GM19351 (cell line): Measurements from ENCODE around the gene PERCC1.
"Not testable (repeated sequence)": the region's sequence is repeated elsewhere in the genome, so short reads cannot be mapped to it uniquely, and the experiment has no call there.

ENCODE experiments used
- ATAC-seq: cut with Tn5 transposase; IDR thresholded peaks from one replicate; pipeline ENCODE4 v1.9.1; 2021; ENCODE audit warnings: mild to moderate bottlenecking, moderate library complexity; ENCODE audit not compliant: unreplicated experiment

Gene PERCC1

GRCh38 chr16:1466054-1466453 is 35.2 kb downstream of the PERCC1 start:
- no peak for ATAC-seq

- ATAC-seq, result no peak
Observed at GRCh38 chr16:1466968-1467521, 36.2 kb downstream of the PERCC1 start.

- no peak for ATAC-seq
Observed at GRCh38 chr16:1468426-1468810, 37.5 kb downstream of the PERCC1 start.

- ATAC-seq, result not testable (repeated sequence)
Observed at GRCh38 chr16:1469141-1469540, 38.3 kb downstream of the PERCC1 start.

- peak; percentile 59 for ATAC-seq
Observed at GRCh38 chr16:1469693-1470201, 38.9 kb downstream of the PERCC1 start.

- peak; percentile 33 for ATAC-seq
Observed at GRCh38 chr16:1470481-1471251, 39.8 kb downstream of the PERCC1 start.

GRCh38 chr16:1471569-1472194 is 40.8 kb downstream of the PERCC1 start:
- ATAC-seq, result no peak

GRCh38 chr16:1472974-1473373 is 42.1 kb downstream of the PERCC1 start:
- no peak for ATAC-seq

- ATAC-seq, result no peak
Observed at GRCh38 chr16:1474082-1474795, 43.4 kb downstream of the PERCC1 start.

GRCh38 chr16:1474796-1475551 is 44.1 kb downstream of the PERCC1 start, which contains the start of gene CLCN7:
CLCN7 (minus strand) TSS chr16:1475028; CDS start chr16:1474974, 54 bp downstream.
- peak; percentile 67 for ATAC-seq

GRCh38 chr16:1475552-1476114 is 44.8 kb downstream of the PERCC1 start:
- ATAC-seq, result no peak

- no peak for ATAC-seq
Observed at GRCh38 chr16:1477033-1477432, 46.2 kb downstream of the PERCC1 start.

- ATAC-seq, result not testable (repeated sequence)
Observed at GRCh38 chr16:1478937-1479336, 48.1 kb downstream of the PERCC1 start.

- ATAC-seq, result no peak
Observed at GRCh38 chr16:1481906-1482835, 51.3 kb downstream of the PERCC1 start.
